Measurements from ENCODE around the gene TGFA. TPM values are rescaled to one million over a fixed set of nuclear protein-coding genes. Genes with fewer than 3 reads are reported as not detected.

Gene TGFA
- total RNA-seq = 40.1 and 89.1 TPM in 2 replicates

DNA sequence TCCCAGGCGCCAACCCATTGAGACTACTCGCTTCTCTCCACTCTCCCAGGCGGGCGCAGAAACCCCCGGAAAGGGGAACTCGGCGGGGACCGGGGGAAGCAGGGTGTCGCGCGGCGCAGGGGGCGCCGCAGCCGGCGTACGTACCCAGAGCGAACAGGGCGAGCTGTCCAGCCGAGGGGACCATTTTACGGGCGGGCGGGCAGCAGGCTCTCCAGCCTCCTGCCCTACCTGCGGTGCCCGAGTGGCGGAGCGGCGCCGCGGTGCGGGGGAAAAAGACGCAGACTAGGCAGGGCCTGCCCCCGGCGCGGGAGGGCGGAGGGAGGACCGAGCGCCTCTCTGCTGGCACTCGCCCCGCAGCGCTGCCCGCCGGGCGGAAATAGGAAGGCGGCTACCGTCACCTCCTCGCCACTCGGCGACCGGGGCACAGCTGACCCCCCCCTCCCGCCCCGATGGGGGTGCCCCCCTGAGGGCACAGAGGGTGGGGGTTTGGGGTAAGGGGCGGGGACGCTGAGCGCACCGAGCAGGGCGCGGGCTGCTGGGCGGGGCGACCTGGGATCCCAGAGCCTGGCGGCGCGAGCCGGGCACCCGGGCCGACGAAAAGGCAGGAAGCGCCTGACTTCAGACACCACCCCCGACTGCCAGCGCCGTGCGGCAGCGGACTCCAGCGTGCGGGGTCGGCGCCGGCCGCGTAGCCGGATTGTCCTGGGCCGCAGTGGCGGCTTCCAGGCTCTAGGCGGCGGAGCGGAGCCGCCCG is at the start of gene TGFA:
TSS of gene TGFA (minus strand) at position 243 of the 754 bp plus-strand sequence. CDS start at position 184, 59 bp downstream.
- DNase-seq (ENCODE audit: low read depth) = no peak
- H3K4me3 ChIP-seq (ENCODE audit: low read depth, low read length) = peak within 1 kb of the TSS; percentile 94
- peak; percentile 78 for TF ChIP-seq CTCF (conservative IDR thresholded peaks at IDR 0.05; ENCODE audit: low read depth, low read length)

DNA sequence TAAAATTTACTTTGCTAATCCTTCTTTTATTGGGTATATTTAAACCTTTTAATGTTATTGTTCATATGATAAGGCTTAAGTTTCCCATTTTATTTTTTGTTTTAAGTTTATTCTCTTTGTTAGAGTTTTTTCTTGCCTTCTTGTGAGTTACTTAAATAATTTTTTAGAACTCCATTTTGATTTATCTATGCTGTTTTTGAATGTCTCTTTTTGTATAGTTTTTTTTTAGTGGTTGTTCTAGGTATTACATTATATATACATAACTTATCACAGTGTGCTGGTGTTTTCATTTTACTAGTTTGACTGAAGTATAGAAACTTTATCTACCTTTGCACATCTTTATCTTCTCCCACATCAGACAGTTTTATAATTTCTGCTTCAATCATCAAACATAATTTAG is 49.4 kb upstream of the TGFA start:
- DNase-seq (ENCODE audit: low read depth) = no peak
- no peak for TF ChIP-seq CTCF (conservative IDR thresholded peaks at IDR 0.05; ENCODE audit: low read depth, low read length)
- no peak overlapping the region for H3K4me3 ChIP-seq (ENCODE audit: low read depth, low read length)

- no peak for DNase-seq (ENCODE audit: low read depth)
- no peak for TF ChIP-seq CTCF (conservative IDR thresholded peaks at IDR 0.05; ENCODE audit: low read depth, low read length)
- no peak overlapping the region for H3K4me3 ChIP-seq (ENCODE audit: low read depth, low read length)
Observed at GRCh38 chr2:70598197-70598596, 44.6 kb upstream of the TGFA start.

DNA sequence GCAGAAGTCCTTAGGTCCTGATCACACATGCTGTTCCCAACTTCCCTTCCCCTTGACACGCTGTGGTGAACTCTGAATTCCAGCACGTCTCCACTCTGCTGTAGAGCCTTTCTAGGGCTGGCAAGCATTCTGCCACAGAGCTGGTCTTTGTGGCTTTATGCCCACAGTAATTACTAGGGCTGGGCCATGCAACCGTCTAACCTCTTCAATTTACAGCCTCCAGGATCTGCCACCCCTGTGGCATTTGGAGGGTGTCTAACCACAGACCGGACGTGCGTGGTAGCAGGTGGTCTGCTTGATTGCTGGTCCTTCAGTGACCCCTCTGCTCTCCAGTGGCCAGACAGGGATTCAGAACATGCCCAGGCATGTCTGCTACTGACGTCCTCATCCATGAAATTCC is 43.1 kb upstream of the TGFA start:
- no peak for TF ChIP-seq CTCF (conservative IDR thresholded peaks at IDR 0.05; ENCODE audit: low read depth, low read length)
- DNase-seq (ENCODE audit: low read depth) = peak; percentile 84
- H3K4me3 ChIP-seq (ENCODE audit: low read depth, low read length) = no peak overlapping the region

GRCh38 chr2:70596293-70596692 is 42.7 kb upstream of the TGFA start:
- no peak overlapping the region for H3K4me3 ChIP-seq (ENCODE audit: low read depth, low read length)
- DNase-seq (ENCODE audit: low read depth) = peak; percentile 52
- no peak for TF ChIP-seq CTCF (conservative IDR thresholded peaks at IDR 0.05; ENCODE audit: low read depth, low read length)

GRCh38 chr2:70583091-70583490 is 29.5 kb upstream of the TGFA start:
- TF ChIP-seq CTCF (conservative IDR thresholded peaks at IDR 0.05; ENCODE audit: low read depth, low read length) = no peak
- no peak for DNase-seq (ENCODE audit: low read depth)
- H3K4me3 ChIP-seq (ENCODE audit: low read depth, low read length) = no peak overlapping the region

GRCh38 chr2:70580352-70580751 is 26.7 kb upstream of the TGFA start:
- DNase-seq (ENCODE audit: low read depth) = no peak
- no peak for TF ChIP-seq CTCF (conservative IDR thresholded peaks at IDR 0.05; ENCODE audit: low read depth, low read length)
- H3K4me3 ChIP-seq (ENCODE audit: low read depth, low read length) = no peak overlapping the region
